ENCODE results near the gene GARRE1. TPM values are rescaled to one million over a fixed set of nuclear protein-coding genes. Genes with fewer than 3 reads are reported as not detected.

GARRE1 gene
- total RNA-seq, 2 donors from 2014 or later, result 13.0 to 26.7 TPM

- intact Hi-C loops (cut with DNase I), result no loop called here
- H3K9ac ChIP-seq (ENCODE audit: low read depth in 2 of 2, low read length in 2 of 2), result no peak overlapping the region
- H3K4me1 ChIP-seq, result peaks cover 3% of the 10 kb centered on the region
Measured at GRCh38 chr19:34265221-34265650, 10.9 kb downstream of the GARRE1 start.

GRCh38 chr19:34269081-34269480 lies 14.7 kb downstream of the GARRE1 start:
- H3K4me1 ChIP-seq, result peaks cover 9% of the 10 kb centered on the region
- no peaks in the 10 kb centered on the region for H3K36me3 ChIP-seq
- H3K9ac ChIP-seq (ENCODE audit: low read depth in 2 of 2, low read length in 2 of 2), result no peak overlapping the region
- H3K27ac ChIP-seq, result no peak overlapping the region
- no peaks in the 10 kb centered on the region for H3K9me3 ChIP-seq
- intact Hi-C loops (cut with DNase I), result no loop called here
- DNase-seq, result no peak
- H3K27me3 ChIP-seq, result no peaks in the 10 kb centered on the region
- H3K4me3 ChIP-seq, result no peak overlapping the region
- TF ChIP-seq CTCF (IDR thresholded peaks at IDR 0.05), result no peak

More at GRCh38 chr19:34265221-34265650, 10.9 kb downstream of the GARRE1 start:
- no peak overlapping the region for H3K4me3 ChIP-seq
- no peaks in the 10 kb centered on the region for H3K9me3 ChIP-seq
- no peaks in the 10 kb centered on the region for H3K36me3 ChIP-seq
- TF ChIP-seq CTCF (IDR thresholded peaks at IDR 0.05), result no peak
- no peaks in the 10 kb centered on the region for H3K27me3 ChIP-seq
- no peak overlapping the region for H3K27ac ChIP-seq
- no peak for DNase-seq

GRCh38 chr19:34269489-34269888 lies 15.1 kb downstream of the GARRE1 start:
- H3K27me3 ChIP-seq, result no peaks in the 10 kb centered on the region
- H3K9ac ChIP-seq (ENCODE audit: low read depth in 2 of 2, low read length in 2 of 2), result peak overlapping the region in 1 of 2 donors; percentile 48
- intact Hi-C loops (cut with DNase I), result no loop called here
- TF ChIP-seq CTCF (IDR thresholded peaks at IDR 0.05), result no peak
- peak overlapping the region; percentile 50 for H3K27ac ChIP-seq
- no peak overlapping the region for H3K4me3 ChIP-seq
- H3K4me1 ChIP-seq, result peaks cover 9% of the 10 kb centered on the region
- H3K9me3 ChIP-seq, result no peaks in the 10 kb centered on the region
- no peaks in the 10 kb centered on the region for H3K36me3 ChIP-seq
- no peak for DNase-seq

GRCh38 chr19:34269968-34270621 lies 15.7 kb downstream of the GARRE1 start:
- H3K36me3 ChIP-seq, result no peaks in the 10 kb centered on the region
- intact Hi-C loops (cut with DNase I), result no loop called here
- H3K27ac ChIP-seq, result peak overlapping the region; percentile 50
- no peak for TF ChIP-seq CTCF (IDR thresholded peaks at IDR 0.05)
- no peak overlapping the region for H3K4me3 ChIP-seq
- H3K4me1 ChIP-seq, result peaks cover 9% of the 10 kb centered on the region
- H3K9ac ChIP-seq (ENCODE audit: low read depth in 2 of 2, low read length in 2 of 2), result peak overlapping the region; percentile 16 to 48
- DNase-seq, result peak; percentile 45
- no peaks in the 10 kb centered on the region for H3K9me3 ChIP-seq
- H3K27me3 ChIP-seq, result no peaks in the 10 kb centered on the region

- TF ChIP-seq CTCF (IDR thresholded peaks at IDR 0.05), result no peak
- Histone ChIP-seq H3K4me3 (no peak overlapping the region), H3K27ac (no peak overlapping the region), H3K9me3 (no peaks in the 10 kb centered on the region), H3K4me1 (peaks cover 9% of the 10 kb centered on the region), H3K9ac (ENCODE audit: low read depth in 2 of 2, low read length in 2 of 2) (no peak overlapping the region), H3K36me3 (no peaks in the 10 kb centered on the region), H3K27me3 (no peaks in the 10 kb centered on the region)
- no peak for DNase-seq
- intact Hi-C loops (cut with DNase I), result no loop called here
Measured at GRCh38 chr19:34273121-34273520, 18.8 kb downstream of the GARRE1 start.
